Measurements from ENCODE around the gene CTU1. TPM values are rescaled to one million over a fixed set of nuclear protein-coding genes. Genes with fewer than 3 reads are reported as not detected.

The CTU1 gene
- total RNA-seq, 2 donors from 2014 or later, result 18.7 to 21.4 TPM

DNA sequence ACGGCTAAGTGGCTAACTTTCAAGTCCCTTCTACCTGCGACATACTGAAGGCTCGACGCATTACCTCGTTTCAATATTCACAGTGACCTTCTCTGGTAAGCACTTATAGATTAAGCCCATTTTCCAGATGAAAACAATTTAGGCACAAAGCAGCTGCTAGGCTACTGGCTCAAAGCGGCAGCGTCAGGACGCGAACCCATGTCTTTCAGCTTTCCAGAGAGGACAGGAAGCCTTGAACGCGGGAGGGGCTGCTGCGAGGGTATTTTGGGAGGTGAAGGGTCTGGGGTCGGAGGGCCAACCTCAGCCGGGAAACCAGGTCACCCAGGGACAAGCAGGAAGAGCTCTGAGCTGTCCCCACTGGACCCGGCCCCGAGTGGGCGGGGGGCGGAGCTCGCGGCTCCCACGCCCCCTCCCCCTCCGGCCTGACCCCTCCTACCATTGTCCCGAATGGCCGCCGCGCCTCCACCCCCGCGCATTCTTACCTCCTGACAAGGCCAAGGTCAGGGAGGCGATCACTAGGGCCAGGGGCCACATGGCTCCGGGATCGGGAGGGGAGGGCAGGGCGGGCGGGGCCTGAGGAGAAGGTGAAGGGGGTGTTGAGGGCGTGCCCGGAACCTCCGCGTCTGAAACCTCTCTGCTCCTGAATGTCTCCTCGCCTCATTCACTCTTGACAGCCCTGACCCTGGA is 43.5 kb downstream of the CTU1 start, which contains the start of gene KLK13:
Gene KLK13, minus strand, starts transcription at position 559 of the 687 bp plus-strand sequence. Its CDS starts 25 bp downstream, at position 534.
- WGBS, result 13% methylated on average over 38 of the region's 38 CpGs

GRCh38 chr19:51063664-51064063 is 44.5 kb downstream of the CTU1 start:
- 87% methylated on average over 7 of the region's 7 CpGs for WGBS
- Histone ChIP-seq H3K36me3 (no peaks in the 10 kb centered on the region), H3K27me3 (replicated peaks; ENCODE audit: insufficient read depth) (no peaks in the 10 kb centered on the region), H3K27ac (no peak overlapping the region), H3K4me1 (replicated peaks) (no peaks in the 10 kb centered on the region), H3K9me3 (no peaks in the 10 kb centered on the region), H3K4me3 (no peak overlapping the region)
- intact Hi-C loops (cut with DNase I), result no loop called here
- no peak for TF ChIP-seq CTCF (IDR thresholded peaks at IDR 0.05)
- TF ChIP-seq POLR2A (IDR thresholded peaks at IDR 0.05), result no peak
- no peak for DNase-seq (ENCODE audit: low spot score)

More for the DNA sequence above, 43.5 kb downstream of the CTU1 start, which contains the start of gene KLK13:
- DNase-seq (ENCODE audit: low spot score), result no peak
- H3K27me3 ChIP-seq (replicated peaks; ENCODE audit: insufficient read depth), result no peaks in the 10 kb centered on the region
- intact Hi-C loops (cut with DNase I), result no loop called here
- H3K4me1 ChIP-seq (replicated peaks), result no peaks in the 10 kb centered on the region
- no peaks in the 10 kb centered on the region for H3K9me3 ChIP-seq
- no peaks in the 10 kb centered on the region for H3K36me3 ChIP-seq
- peak within 1 kb of the TSS; percentile 5 to 21 for H3K4me3 ChIP-seq
- TF ChIP-seq CTCF (IDR thresholded peaks at IDR 0.05) (no peak), POLR2AphosphoS5 (IDR thresholded peaks at IDR 0.05) (no peak), POLR2A (IDR thresholded peaks at IDR 0.05) (no peak)
- H3K27ac ChIP-seq, result no peak within 1 kb of the TSS

GRCh38 chr19:51060973-51061372 is 47.2 kb downstream of the CTU1 start:
- H3K27me3 ChIP-seq (replicated peaks; ENCODE audit: insufficient read depth), result no peaks in the 10 kb centered on the region
- 93% methylated on average over 1 of the region's 1 CpG for WGBS

DNA sequence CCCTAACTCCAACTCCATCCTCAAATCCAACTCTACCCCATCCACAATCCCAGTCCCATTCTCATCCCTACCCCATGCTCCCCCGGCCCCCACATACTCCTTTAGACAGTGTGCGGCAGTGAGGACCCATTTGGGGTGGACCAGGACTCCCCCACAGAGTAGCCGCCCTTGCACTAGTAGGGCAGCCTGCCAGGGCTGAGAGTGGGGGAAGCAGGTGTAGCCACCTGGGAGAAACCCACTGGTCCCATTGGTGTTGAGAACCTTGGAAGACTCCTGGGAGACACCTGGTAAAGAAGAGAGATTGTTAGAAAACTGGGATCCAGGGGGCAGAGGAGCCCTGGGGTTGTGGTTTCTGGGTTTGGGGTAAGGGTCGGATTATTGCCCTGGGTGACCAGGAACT is 47.9 kb downstream of the CTU1 start:
- WGBS, result 94% methylated on average over 4 of the region's 4 CpGs
- DNase-seq (ENCODE audit: low spot score), result no peak
- H3K27me3 ChIP-seq (replicated peaks; ENCODE audit: insufficient read depth), result no peaks in the 10 kb centered on the region
- intact Hi-C loops (cut with DNase I), result no loop called here
- no peaks in the 10 kb centered on the region for H3K9me3 ChIP-seq
- no peaks in the 10 kb centered on the region for H3K4me1 ChIP-seq (replicated peaks)
- no peak overlapping the region for H3K27ac ChIP-seq
- H3K4me3 ChIP-seq, result no peak overlapping the region
- no peaks in the 10 kb centered on the region for H3K36me3 ChIP-seq
- TF ChIP-seq CTCF (IDR thresholded peaks at IDR 0.05) (no peak), POLR2A (IDR thresholded peaks at IDR 0.05) (no peak), POLR2AphosphoS5 (IDR thresholded peaks at IDR 0.05) (no peak)

More at GRCh38 chr19:51060973-51061372, 47.2 kb downstream of the CTU1 start:
- Histone ChIP-seq H3K9me3 (no peaks in the 10 kb centered on the region), H3K4me3 (no peak overlapping the region), H3K27ac (no peak overlapping the region), H3K36me3 (no peaks in the 10 kb centered on the region), H3K4me1 (replicated peaks) (no peaks in the 10 kb centered on the region)
- no peak for DNase-seq (ENCODE audit: low spot score)
- intact Hi-C loops (cut with DNase I), result no loop called here
- no peak for TF ChIP-seq POLR2A (IDR thresholded peaks at IDR 0.05)
- TF ChIP-seq POLR2AphosphoS5 (IDR thresholded peaks at IDR 0.05), result no peak
- no peak for TF ChIP-seq CTCF (IDR thresholded peaks at IDR 0.05)

DNA sequence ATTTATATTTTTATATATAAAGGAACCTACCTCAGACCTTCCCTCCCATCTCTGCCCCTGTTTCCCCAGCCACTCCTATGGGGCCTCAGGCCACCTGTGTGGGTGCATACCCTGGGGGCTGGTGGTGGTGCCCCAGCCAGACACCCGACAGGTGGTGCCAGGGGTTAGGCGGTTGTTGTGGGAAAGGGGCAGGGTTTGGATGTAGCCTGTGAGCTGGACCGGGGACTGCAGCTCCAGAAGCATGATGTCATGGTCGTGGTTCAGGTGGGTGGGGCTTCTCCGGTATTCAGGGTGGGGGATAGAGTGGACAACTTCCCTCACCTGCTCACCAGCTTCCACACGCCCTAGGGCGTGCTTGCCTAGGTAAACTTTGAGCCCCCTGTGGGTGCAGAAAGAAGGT is 48.5 kb downstream of the CTU1 start:
- no peak overlapping the region for H3K27ac ChIP-seq
- 75% methylated on average over 7 of the region's 7 CpGs for WGBS
- no peaks in the 10 kb centered on the region for H3K36me3 ChIP-seq
- H3K27me3 ChIP-seq (replicated peaks; ENCODE audit: insufficient read depth), result no peaks in the 10 kb centered on the region
- intact Hi-C loops (cut with DNase I), result no loop called here
- H3K4me3 ChIP-seq, result no peak overlapping the region
- H3K4me1 ChIP-seq (replicated peaks), result no peaks in the 10 kb centered on the region
- DNase-seq (ENCODE audit: low spot score), result no peak
- TF ChIP-seq CTCF (IDR thresholded peaks at IDR 0.05) (no peak), POLR2A (IDR thresholded peaks at IDR 0.05) (no peak), POLR2AphosphoS5 (IDR thresholded peaks at IDR 0.05) (no peak)
- H3K9me3 ChIP-seq, result no peaks in the 10 kb centered on the region

Measured in prostate gland (tissue), 2 donors.